Retinal pigment epithelial cell (primary cell): ENCODE results near the gene RHBDD1.
A peak's percentile ranks its signal among the peaks of the same experiment; 100 is the strongest.

ENCODE experiments used
- DNase-seq: peaks from one replicate; pipeline ENCODE4 v3.0.0-alpha.2; 2010; ENCODE audit warnings: low read depth
- H3K4me3 ChIP-seq: 2 replicates; pipeline ENCODE4 v1.5.1; 2011; ENCODE audit warnings: mild to moderate bottlenecking, low read length, control low read depth, moderate library complexity
- TF ChIP-seq, protein P1 (sequence below): conservative IDR thresholded peaks from 2 replicates; pipeline ENCODE4 v1.5.1; 2011; ENCODE audit warnings: low read depth, low read length, control low read depth, inconsistent platforms

Gene RHBDD1

GRCh38 chr2:226835796-226836547 is at the start of gene RHBDD1:
TSS of gene RHBDD1 (plus strand) at chr2:226836054. CDS start at chr2:226864694, 28,640 bp downstream.
- peak; percentile 83 for DNase-seq
- TF ChIP-seq, protein P1, sequence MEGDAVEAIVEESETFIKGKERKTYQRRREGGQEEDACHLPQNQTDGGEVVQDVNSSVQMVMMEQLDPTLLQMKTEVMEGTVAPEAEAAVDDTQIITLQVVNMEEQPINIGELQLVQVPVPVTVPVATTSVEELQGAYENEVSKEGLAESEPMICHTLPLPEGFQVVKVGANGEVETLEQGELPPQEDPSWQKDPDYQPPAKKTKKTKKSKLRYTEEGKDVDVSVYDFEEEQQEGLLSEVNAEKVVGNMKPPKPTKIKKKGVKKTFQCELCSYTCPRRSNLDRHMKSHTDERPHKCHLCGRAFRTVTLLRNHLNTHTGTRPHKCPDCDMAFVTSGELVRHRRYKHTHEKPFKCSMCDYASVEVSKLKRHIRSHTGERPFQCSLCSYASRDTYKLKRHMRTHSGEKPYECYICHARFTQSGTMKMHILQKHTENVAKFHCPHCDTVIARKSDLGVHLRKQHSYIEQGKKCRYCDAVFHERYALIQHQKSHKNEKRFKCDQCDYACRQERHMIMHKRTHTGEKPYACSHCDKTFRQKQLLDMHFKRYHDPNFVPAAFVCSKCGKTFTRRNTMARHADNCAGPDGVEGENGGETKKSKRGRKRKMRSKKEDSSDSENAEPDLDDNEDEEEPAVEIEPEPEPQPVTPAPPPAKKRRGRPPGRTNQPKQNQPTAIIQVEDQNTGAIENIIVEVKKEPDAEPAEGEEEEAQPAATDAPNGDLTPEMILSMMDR: no peak
- peak within 1 kb of the TSS; percentile 79 for H3K4me3 ChIP-seq

GRCh38 chr2:226788064-226788463 is 47.8 kb upstream of the RHBDD1 start:
- DNase-seq: no peak
- TF ChIP-seq, protein P1: no peak
- no peak overlapping the region for H3K4me3 ChIP-seq

DNA sequence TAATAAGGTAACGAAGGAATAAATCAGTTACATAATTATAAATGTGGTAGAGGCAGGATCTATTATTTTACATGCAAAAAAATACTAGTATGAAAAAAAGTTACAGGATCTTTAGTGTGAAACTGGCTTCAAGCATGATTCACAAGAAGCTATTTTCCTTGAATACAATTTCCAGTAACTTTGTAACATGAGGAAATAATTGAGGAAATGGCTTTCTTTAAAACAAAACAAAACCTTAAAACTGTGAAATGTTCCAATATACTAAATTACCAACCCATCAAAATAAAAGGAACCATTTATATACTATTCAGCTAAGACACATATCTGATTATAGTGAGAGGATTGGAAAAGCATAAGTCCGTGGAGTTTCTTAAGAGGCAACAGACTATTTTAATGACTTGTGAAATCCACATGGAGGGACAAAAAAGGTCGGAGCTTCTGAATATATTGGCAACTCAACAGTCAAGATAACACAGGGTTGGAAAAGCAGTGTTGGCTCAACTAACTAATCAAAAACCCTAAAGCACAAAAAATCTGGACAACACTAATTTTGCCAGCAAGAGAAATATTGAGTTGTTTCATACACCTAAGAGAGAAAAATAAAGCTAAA is 46.9 kb upstream of the RHBDD1 start:
- no peak for DNase-seq
- TF ChIP-seq, protein P1: no peak
- H3K4me3 ChIP-seq: no peak overlapping the region

GRCh38 chr2:226790011-226790410 is 45.8 kb upstream of the RHBDD1 start:
- no peak for DNase-seq
- TF ChIP-seq, protein P1: no peak
- H3K4me3 ChIP-seq: no peak overlapping the region

GRCh38 chr2:226790431-226790830 is 45.4 kb upstream of the RHBDD1 start:
- TF ChIP-seq, protein P1: no peak
- DNase-seq: no peak
- H3K4me3 ChIP-seq: peak overlapping the region; percentile 53

DNA sequence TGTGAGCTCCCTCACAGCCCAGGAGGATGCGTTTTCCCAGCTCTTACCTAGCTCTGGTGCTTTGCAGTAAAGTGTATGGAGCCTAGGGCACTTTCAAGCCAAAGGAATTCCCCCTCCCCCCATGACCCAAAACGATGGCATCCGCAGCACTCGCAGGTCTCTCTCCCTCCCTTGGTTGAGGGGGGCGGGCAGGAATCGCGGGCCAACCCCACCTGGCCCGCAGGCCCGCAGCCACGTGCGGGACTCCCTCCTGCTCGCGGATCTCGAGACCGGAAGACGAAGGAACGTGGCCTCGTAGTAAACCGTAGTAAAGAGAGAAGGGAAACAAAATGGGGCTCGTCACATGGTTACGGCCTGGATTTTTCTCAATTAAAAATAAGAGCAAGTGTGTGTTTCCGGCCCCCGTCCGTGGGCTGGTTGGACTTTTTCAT is 44.8 kb upstream of the RHBDD1 start:
- peak overlapping the region; percentile 53 for H3K4me3 ChIP-seq
- DNase-seq: no peak
- TF ChIP-seq, protein P1: no peak

- peak; percentile 51 for DNase-seq
- TF ChIP-seq, protein P1: no peak
- peak overlapping the region; percentile 53 for H3K4me3 ChIP-seq
These were observed 44.3 kb upstream of the RHBDD1 start for GRCh38 chr2:226791487-226792081.
